Measurements from ENCODE around the gene BRPF3. TPM values are rescaled to one million over a fixed set of nuclear protein-coding genes. Genes with fewer than 3 reads are reported as not detected.

The BRPF3 gene
- total RNA-seq, 1 experiment from 2014 or later, result 30.4 TPM

DNA sequence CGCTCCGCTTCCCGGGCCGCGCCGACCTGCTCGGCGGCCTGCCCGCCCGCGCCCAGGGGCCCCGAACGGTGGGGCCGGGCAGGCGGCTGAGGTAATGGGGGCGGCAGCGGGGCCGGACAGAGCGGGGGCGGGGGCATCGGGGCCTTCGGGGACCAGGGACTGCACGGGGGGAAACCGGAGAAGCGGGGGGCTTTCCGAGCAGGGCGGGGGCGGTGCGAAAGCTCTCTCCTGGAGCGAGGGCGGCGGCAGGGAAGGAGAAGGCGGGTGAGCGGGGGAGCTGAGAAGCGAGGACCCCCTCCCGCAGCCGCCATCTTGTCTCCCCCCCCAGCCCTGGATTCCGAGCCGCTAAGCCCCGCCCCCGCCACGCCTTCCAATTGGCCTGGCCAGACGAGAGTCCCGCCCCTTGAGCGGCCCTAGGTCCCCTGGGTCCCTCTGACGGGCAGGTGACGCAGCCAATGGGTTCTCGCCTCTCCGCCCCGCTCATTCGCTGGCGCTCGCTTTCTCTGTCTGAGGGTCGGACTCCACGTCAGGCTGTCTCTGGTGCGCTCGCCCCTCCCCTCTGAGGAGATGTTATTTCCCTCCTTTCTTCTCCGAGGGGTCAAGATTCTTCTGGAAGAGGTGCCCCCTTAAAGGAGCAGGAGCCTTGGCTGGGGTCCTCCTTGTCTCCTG lies 470 bp downstream of the BRPF3 start:
- TF ChIP-seq SP1 (CRISPR knock-in tag; conservative IDR thresholded peaks at IDR 0.05), result 0 out of 2 replicates have a peak, but pooled peaks have one; percentile 8
- peak; percentile 86 for TF ChIP-seq NFYB (CRISPR knock-in tag; conservative IDR thresholded peaks at IDR 0.05; ENCODE audit: low read depth)
- no peak for TF ChIP-seq SOX15 (CRISPR knock-in tag; IDR thresholded peaks at IDR 0.05)
- no peak for TF ChIP-seq GRHL2 (CRISPR knock-in tag; IDR thresholded peaks at IDR 0.05; ENCODE audit: insufficient replicate concordance, severe bottlenecking)
- DNase-seq (ENCODE audit: low spot score), result peak; percentile 100
- Mint-ChIP-seq H3K4me3 (peak overlapping the region; percentile 81), H3K4me1 (peaks cover 21% of the 10 kb centered on the region), H3K36me3 (peaks cover 23% of the 10 kb centered on the region), H3K9me3 (no peaks in the 10 kb centered on the region), H3K27me3 (ENCODE audit: low read depth) (no peaks in the 10 kb centered on the region; the same call in 1 of the 2 replicates), H3K27ac (peak overlapping the region; percentile 64; the same call in 1 of the 2 replicates)
- peak; percentile 95 for ATAC-seq
- ChIA-PET POLR2A (interaction anchor here (1.2 kb wide), 1 partner anchor 67 kb away, joined by 3 read pairs; the partner anchor contains the start of gene MAPK13), CTCF (interaction anchor here (0.6 to 1.4 kb wide), 3 partner anchors 10 to 75 kb away, joined by 4 to 13 read pairs (median 5); no protein-coding TSS in a partner anchor)

- peak overlapping the region; percentile 78 for H3K27ac Mint-ChIP-seq
- H3K9me3 Mint-ChIP-seq, result no peaks in the 10 kb centered on the region
- H3K36me3 Mint-ChIP-seq, result peaks cover 29% of the 10 kb centered on the region
- DNase-seq (ENCODE audit: low spot score) (no peak), ATAC-seq (no peak)
- TF ChIP-seq AFF4 (CRISPR knock-in tag; IDR thresholded peaks at IDR 0.05; ENCODE audit: borderline replicate concordance) (no peak), ZNF512 (CRISPR knock-in tag; IDR thresholded peaks at IDR 0.05; ENCODE audit: borderline replicate concordance) (no peak)
- no peaks in the 10 kb centered on the region for H3K27me3 Mint-ChIP-seq (ENCODE audit: low read depth)
- ChIA-PET CTCF (interaction anchor here (1.2 to 1.4 kb wide), 2 partner anchors 58 to 76 kb away, joined by 4 to 13 read pairs; no protein-coding TSS in a partner anchor), POLR2A (interaction anchor here (1.2 kb wide), 1 partner anchor 68 kb away, joined by 3 read pairs; the partner anchor contains the start of gene MAPK13)
- peaks cover 17% of the 10 kb centered on the region for H3K4me1 Mint-ChIP-seq
- H3K4me3 Mint-ChIP-seq, result peak overlapping the region; percentile 81
Observed at GRCh38 chr6:36197739-36198221, 1.2 kb downstream of the BRPF3 start.

DNA sequence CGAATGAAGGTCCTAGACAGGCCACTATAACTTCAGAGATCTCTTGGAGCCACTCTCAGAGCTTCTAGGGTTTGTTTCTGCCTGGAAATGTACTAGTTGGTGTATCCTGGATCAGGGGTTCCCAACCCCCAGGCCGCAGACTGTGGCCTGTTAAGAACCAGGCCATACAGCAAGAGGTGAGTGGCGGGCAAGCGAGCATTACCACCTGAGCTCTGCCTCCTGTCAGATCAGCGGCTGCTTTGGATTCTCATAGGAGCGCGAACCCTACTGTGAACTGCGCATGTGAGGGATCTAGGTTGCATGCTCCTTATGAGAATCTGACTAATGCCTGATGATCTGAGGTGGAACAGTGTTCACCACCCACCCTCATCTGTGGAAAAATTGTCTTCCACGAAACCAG lies 2.4 kb downstream of the BRPF3 start:
- H3K4me1 Mint-ChIP-seq, result peaks cover 17% of the 10 kb centered on the region
- 0 out of 2 replicates have a peak overlapping the region, but pooled peaks have one; percentile 31 for H3K4me3 Mint-ChIP-seq
- ATAC-seq, result no peak
- peaks cover 37% of the 10 kb centered on the region for H3K36me3 Mint-ChIP-seq
- CTCF ChIA-PET, result no interaction called here
- no peak overlapping the region for H3K27ac Mint-ChIP-seq
- no peak for DNase-seq (ENCODE audit: low spot score)
- TF ChIP-seq CREM (CRISPR knock-in tag; IDR thresholded peaks at IDR 0.05), result no peak
- no peak for TF ChIP-seq SMAD4 (CRISPR knock-in tag; IDR thresholded peaks at IDR 0.05)
- TF ChIP-seq SOX15 (CRISPR knock-in tag; IDR thresholded peaks at IDR 0.05), result no peak
- TF ChIP-seq CREB1 (CRISPR knock-in tag; IDR thresholded peaks at IDR 0.05), result no peak
- TF ChIP-seq RORB (CRISPR knock-in tag; IDR thresholded peaks at IDR 0.05), result no peak
- TF ChIP-seq, protein P1, sequence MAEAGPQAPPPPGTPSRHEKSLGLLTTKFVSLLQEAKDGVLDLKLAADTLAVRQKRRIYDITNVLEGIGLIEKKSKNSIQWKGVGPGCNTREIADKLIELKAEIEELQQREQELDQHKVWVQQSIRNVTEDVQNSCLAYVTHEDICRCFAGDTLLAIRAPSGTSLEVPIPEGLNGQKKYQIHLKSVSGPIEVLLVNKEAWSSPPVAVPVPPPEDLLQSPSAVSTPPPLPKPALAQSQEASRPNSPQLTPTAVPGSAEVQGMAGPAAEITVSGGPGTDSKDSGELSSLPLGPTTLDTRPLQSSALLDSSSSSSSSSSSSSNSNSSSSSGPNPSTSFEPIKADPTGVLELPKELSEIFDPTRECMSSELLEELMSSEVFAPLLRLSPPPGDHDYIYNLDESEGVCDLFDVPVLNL (CRISPR knock-in tag; IDR thresholded peaks at IDR 0.05; ENCODE audit: borderline replicate concordance, low read depth), result no peak
- TF ChIP-seq SMAD3 (CRISPR knock-in tag; IDR thresholded peaks at IDR 0.05; ENCODE audit: borderline replicate concordance), result no peak
- no peak for TF ChIP-seq AR (CRISPR knock-in tag; IDR thresholded peaks at IDR 0.05)
- TF ChIP-seq ZNF416 (CRISPR knock-in tag; IDR thresholded peaks at IDR 0.05), result no peak
- no peak for TF ChIP-seq GTF2I (CRISPR knock-in tag; conservative IDR thresholded peaks at IDR 0.05)
- TF ChIP-seq FOXJ3 (CRISPR knock-in tag; IDR thresholded peaks at IDR 0.05; ENCODE audit: borderline replicate concordance), result no peak
- TF ChIP-seq JAZF1 (CRISPR knock-in tag; IDR thresholded peaks at IDR 0.05), result no peak
- POLR2A ChIA-PET, result no interaction called here
- H3K9me3 Mint-ChIP-seq, result no peaks in the 10 kb centered on the region
- no peaks in the 10 kb centered on the region for H3K27me3 Mint-ChIP-seq (ENCODE audit: low read depth)

Measured in WTC11 (cell line).